GM11168 (cell line): ENCODE results near the gene ZNF407.
"Not testable (repeated sequence)": the region's sequence is repeated elsewhere in the genome, so short reads cannot be mapped to it uniquely, and the experiment has no call there.

ENCODE experiments used
- in situ Hi-C: fragments of 300-500 bp; cut with MboI; formaldehyde crosslinking; loops from one replicate; pipeline ENCODE4 v1.12.0; 2022; ENCODE audit warnings: low sequenced_read_pairs; ENCODE audit not compliant: unreplicated experiment

The ZNF407 gene

GRCh38 chr18:75073654-75074053 lies 476.0 kb downstream of the ZNF407 start:
- in situ Hi-C loops = no loop called here

DNA sequence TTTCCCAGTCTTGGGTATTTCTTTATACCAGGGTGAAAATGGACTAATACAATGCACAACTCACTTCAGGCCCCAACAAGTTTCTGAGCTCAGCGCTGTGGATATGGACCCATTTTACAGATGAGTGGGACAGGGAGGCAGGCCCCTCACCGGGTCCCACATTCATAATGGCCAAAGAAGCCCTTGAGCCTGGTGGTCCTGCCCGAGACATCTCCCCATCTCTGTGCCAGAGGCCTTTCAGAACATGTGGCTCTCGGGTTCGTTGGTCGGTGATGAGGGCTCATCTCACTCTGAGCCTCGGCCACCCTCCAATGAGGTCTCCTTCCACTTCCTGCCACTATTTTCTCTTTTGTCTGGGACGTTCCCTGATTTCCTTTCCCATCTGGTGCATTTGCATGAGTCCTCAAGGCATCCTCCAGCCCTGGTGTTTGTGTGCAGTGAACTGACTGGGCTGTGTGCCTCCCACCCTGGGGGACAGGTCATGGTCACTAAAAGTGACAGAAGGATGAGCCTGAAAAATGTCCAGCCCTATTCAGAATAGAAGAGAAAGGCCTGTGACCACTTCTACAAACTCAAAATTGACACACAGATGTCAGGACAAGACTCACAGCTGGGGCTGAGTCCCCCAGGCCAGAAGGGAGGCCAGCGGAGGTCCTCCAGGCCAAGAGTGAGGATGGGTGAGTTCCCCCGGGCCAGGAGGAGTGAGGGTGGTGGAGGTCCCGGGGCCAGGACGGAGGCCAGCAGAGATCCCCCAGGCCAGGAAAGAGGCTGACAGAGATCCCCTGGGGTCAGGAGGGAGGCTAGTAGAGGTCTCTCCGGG lies 476.7 kb downstream of the ZNF407 start:
- in situ Hi-C loops = no loop called here

DNA sequence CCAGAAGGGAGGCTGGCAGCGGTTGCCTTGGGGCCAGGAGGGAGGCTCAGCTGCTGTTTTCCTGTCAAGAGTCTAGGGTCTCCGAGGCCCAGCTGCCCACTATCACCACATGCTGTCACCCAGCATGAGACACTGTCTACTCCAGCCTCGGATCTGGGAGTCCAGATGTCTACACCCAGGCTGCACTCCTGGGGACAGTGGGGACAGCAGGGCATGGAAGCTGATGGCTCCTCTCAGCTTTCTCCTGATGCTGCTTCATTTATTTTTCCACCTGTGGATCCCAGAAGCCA lies 477.3 kb downstream of the ZNF407 start:
- in situ Hi-C loops = no loop called here

DNA sequence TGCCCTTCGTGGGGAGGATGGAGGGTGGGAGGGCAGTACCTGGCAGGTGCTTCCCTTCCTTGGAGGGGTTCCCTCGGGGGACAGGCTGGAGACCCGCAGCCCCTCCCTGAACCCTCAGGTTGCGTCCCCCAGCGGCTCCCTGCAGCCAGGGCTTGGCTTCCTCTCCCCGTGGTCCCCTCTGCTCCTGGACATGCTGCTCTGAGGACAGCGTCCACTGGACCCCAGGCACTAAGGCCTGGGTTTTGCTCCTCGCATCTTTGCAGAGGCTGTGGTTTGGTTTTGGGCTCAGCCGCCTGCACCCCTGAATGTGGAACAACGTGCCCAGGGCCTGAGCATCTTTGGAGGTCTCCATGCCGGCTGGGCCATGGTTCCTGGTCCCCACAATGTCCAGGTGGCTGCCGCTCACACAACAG lies 477.8 kb downstream of the ZNF407 start:
- in situ Hi-C loops = no loop called here

DNA sequence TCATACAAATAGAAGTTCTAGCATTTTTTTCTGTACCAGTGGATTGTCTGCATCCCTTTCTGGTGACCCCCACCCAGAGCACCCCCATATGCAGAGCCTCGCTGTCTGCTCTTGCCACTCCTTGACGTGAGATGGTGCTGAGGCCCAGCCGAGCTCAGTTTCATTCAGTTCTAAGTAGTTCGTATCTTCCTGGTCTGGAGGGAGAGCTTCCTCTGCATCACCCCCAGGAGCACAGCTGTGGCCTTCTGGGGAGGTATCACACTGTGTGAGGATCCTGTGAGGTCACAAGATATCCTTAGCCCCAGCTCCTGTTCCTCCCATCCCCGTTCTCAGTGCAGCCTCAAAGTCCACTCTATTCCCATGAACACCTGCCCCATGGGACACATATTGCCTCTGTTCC lies 478.6 kb downstream of the ZNF407 start:
- in situ Hi-C loops = no loop called here

- in situ Hi-C loops = no loop called here
Measured at GRCh38 chr18:75081486-75081885, 483.8 kb downstream of the ZNF407 start.

DNA sequence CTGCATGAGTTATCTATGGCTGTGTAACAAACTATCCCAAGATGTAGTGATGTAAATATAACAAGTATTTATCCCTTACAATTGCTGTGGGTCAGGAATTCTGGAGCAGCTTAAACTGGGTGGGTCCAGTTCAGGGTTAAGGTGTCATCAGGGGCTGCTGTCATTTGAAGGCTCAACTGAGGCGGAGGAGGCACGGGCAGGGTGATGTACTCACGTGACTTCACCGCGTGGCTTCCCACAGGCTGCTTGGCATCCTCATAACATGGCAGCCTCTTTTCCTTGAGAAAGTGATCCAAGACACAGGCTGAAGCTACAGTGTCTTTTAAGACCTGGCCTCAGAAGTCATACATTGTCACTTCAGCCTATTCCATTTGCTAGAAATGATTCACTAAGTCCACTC lies 485.5 kb downstream of the ZNF407 start:
- in situ Hi-C loops = no loop called here

- in situ Hi-C loops = no loop called here
Measured at GRCh38 chr18:75083761-75084160, 486.1 kb downstream of the ZNF407 start.

GRCh38 chr18:75085676-75086075 lies 488.0 kb downstream of the ZNF407 start:
- in situ Hi-C loops = not testable (repeated sequence)

DNA sequence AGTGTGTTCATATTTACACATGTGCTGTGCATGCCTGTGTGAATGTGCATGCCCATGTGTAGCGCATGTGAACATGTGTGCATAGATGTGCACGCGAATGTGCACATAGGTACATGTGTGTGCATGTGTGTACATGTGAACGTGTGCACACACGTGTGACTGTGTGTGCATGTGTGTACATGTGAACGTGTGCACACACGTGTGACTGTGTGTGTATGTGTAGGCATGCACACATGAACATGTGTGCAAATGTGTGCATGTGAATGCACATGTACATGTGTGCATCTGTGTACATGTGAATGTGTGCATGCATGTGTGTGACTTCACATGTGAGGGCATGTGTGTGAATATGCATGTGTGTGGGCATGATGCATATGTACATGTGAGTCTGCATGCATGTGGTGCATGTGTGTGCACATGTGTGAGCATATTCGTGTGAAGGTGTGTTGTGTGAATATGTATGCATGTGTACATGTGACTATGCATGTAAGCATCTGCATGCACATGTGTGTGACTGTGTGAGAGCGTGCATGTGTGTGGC lies 488.9 kb downstream of the ZNF407 start:
- in situ Hi-C loops = no loop called here

GRCh38 chr18:75087119-75088020 lies 489.7 kb downstream of the ZNF407 start:
- in situ Hi-C loops = no loop called here

DNA sequence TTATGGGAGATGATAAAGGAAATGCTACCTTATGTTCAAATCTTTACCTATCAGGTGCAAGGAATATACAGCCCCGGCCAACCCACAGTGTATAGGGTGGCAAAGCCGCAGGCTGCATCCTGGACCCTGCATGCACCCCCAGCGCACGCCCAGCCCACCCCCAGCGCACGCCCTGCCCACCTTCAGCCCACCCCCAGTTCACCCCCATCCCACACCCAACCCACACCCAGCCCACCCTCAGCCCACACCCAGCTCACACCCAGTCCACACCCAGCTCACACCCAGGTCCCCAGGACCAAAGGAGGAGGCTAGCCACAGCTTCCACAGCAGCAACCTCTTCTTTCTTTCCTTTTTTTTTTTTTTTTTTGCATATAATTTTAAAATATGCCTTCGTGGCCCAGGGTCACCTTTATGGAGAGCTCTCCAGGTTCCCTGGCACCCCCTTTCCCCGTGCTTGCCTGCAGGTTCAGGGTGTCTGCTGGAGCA lies 490.4 kb downstream of the ZNF407 start:
- in situ Hi-C loops = no loop called here

- in situ Hi-C loops = no loop called here
Measured at GRCh38 chr18:75088622-75089211, 491.0 kb downstream of the ZNF407 start.

DNA sequence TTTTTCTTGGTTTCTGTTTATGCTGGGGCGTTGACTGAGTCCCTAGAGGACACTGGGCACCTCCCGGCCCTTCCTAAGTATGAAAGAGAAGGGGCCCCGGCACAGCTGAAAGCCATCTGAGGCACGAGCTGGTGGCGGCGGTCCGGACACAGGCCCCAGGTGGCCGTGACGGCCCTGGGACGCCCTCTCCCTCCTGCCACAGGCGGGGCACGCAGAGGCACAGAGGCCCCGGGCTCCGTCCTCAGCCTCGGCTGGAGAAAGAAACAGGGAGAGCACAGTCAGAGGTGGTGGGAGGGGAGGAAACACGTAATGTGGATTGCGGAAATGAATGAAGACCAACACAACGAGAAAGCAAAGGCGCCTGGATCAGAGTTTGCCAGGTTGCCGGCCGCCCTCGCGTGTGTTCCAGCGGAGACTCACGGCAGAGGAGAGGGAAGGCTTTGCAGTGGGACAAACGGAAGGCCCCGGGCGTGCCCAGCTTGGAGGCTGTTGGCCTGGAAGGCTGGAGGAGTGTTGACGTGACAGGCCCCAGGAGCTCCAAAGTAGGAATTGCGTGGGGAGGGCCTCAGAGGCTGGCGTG lies 492.2 kb downstream of the ZNF407 start:
- in situ Hi-C loops = no loop called here

DNA sequence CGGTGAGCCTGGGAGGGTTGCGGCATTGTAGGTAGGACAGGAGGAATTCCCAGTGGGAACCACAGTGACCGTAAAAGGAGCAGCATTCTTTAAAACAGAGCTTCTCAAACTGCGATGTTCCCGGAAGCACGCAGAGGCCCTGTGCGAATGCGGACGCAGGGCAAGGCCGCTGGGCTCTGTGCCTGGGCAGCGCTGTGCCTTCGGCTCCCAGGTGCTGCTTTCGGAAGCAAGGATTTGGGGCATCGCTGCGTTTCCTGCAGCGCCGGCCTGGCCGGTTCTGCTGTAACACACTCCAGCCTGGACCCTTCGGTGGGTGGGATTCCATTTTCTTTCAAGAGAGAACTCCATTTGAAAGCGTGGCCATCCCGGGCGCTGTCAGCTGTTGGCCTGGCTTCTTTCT lies 492.7 kb downstream of the ZNF407 start:
- in situ Hi-C loops = no loop called here

DNA sequence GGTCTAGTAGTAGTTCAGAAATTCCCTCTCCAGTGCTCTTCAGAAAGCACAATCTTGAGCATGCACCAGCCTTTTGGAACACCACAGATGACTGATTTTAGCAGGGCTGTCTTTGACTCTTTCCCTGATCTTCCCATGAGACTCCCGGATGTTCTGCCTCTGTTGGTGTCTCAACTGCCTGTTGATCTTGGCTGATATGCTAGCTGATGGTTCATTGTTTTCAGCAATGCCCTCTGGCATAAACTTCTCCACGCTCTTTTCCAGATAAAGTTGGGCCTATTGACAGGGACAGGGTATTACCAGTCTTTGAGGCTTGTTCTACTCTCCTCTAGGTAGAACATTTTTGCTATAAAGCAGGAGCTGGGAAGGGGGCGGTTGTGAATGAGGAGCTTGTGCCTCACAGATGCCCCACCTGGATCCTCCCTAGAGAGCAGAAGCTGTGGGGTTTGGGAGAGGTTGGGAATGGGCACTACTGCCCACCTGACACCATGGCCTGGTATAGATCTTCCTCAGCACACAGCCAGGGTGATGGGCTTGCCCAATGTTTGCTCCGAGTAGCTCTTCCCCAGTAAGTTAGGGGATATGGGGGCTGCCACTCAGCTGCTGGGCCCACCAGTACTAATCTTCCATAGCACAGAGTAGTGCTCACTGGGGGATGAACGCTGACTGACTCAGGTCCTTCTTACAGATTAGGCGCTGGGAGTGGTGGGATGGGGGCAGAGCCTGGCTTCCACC lies 500.0 kb downstream of the ZNF407 start:
- in situ Hi-C loops = no loop called here

DNA sequence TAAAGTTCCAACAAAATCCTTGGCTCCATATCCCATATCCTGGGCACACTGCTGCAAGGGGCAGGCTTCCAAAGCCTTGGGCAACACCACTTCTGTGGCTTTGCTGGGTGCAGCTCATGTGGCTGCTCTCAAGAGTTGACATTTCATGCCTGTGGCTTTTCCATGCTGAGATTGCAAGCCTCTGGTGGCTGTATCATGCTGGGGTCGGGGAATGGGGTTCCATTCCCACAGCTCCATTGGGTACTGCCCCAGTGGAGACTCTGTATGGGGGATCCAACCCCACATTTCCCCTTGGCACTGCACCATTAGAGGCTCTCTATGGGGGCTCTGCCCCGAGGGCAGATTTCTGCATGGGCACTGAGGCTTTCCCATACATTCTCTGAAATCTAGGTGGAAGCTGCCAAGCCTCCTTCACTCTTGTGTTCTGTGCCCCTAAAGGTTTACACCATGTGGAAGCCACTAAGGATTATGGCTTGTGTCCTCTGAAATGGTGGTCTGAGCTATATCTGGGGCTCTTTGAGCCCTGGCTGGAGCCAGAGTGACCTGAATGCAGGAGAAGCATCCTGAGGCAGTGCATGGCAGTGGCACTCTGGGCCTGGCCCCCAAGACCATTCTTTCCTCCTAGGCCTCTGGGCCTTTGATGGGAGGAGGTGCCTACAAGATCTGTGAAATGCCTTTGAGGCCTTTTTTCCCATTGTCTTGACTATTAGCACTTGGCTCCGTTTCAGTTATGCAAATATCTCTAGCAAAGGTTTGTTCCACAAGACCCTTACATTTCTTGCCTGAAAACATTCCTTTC lies 503.4 kb downstream of the ZNF407 start:
- in situ Hi-C loops = no loop called here

DNA sequence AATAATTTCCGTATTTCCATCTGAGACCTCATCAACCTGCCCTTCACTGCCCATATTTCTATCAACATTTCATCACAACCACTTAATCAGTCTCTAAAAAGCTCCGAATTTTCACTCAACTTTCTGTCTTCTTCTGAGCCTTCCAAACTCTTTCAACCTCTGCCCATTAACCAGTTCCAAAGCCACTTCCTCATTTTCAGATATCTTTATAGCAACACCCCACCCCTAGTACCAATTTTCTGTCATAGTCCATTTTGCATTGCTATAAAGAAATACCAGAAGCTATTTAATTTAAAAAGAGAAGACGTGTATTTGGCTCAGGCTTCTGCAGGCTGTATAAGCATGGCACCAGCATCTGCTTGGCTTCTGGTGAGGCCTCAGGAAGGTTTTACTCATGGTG lies 504.2 kb downstream of the ZNF407 start:
- in situ Hi-C loops = no loop called here

- in situ Hi-C loops = not testable (repeated sequence)
Measured at GRCh38 chr18:75104029-75104428, 506.4 kb downstream of the ZNF407 start.
